Nephron progenitor cell (in vitro differentiated cells): ENCODE measurements around the gene ZDHHC8.

ENCODE experiments used
- DNase-seq: peaks from one replicate; pipeline ENCODE4 v3.0.0; 2021
- H3K27ac Mint-ChIP-seq: 2 replicates; pipeline ENCODE4 v1.8.0; 2021; ENCODE audit warnings: mild to moderate bottlenecking, moderate library complexity, mixed read lengths
- H3K27me3 Mint-ChIP-seq: 2 replicates; pipeline ENCODE4 v1.8.0; 2021; ENCODE audit warnings: mild to moderate bottlenecking, low read depth, mixed read lengths; ENCODE audit not compliant: poor library complexity
- H3K36me3 Mint-ChIP-seq: 2 replicates; pipeline ENCODE4 v1.8.0; 2021; ENCODE audit warnings: low read depth, mixed read lengths
- H3K4me1 Mint-ChIP-seq: 2 replicates; pipeline ENCODE4 v1.8.0; 2021; ENCODE audit warnings: mixed read lengths
- H3K4me3 Mint-ChIP-seq: 2 replicates; pipeline ENCODE4 v1.8.0; 2021; ENCODE audit warnings: mild to moderate bottlenecking, moderate library complexity, mixed read lengths
- H3K9me3 Mint-ChIP-seq: 2 replicates; pipeline ENCODE4 v1.8.0; 2021; ENCODE audit warnings: mild to moderate bottlenecking, moderate library complexity, mixed read lengths
- CTCF ChIP-seq: fragments of 200-600 bp; sonication (generic); IDR thresholded peaks from 2 replicates; pipeline ENCODE4 v1.5.0; 2021; ENCODE audit warnings: antibody characterized with exemption

The ZDHHC8 gene

GRCh38 chr22:20089226-20089976 lies 42.2 kb upstream of the ZDHHC8 start:
- H3K4me1 Mint-ChIP-seq, result peaks cover 14% of the 10 kb centered on the region
- peaks cover 88% of the 10 kb centered on the region for H3K36me3 Mint-ChIP-seq

GRCh38 chr22:20089977-20090729 lies 41.5 kb upstream of the ZDHHC8 start:
- Mint-ChIP-seq H3K27ac (peak overlapping the region; percentile 66), H3K9me3 (no peaks in the 10 kb centered on the region), H3K4me3 (no peak overlapping the region), H3K27me3 (no peaks in the 10 kb centered on the region), H3K36me3 (peaks cover 94% of the 10 kb centered on the region), H3K4me1 (peaks cover 6% of the 10 kb centered on the region)
- no peak for DNase-seq
- TF ChIP-seq CTCF, result no peak

More at GRCh38 chr22:20089226-20089976, 42.2 kb upstream of the ZDHHC8 start:
- Mint-ChIP-seq H3K9me3 (no peaks in the 10 kb centered on the region), H3K27me3 (no peaks in the 10 kb centered on the region), H3K27ac (peak overlapping the region; percentile 32), H3K4me3 (no peak overlapping the region)
- TF ChIP-seq CTCF, result no peak
- DNase-seq, result no peak

GRCh38 chr22:20090730-20091240 lies 40.8 kb upstream of the ZDHHC8 start:
- H3K9me3 Mint-ChIP-seq, result no peaks in the 10 kb centered on the region
- H3K4me1 Mint-ChIP-seq, result no peaks in the 10 kb centered on the region
- TF ChIP-seq CTCF, result no peak
- H3K36me3 Mint-ChIP-seq, result peaks cover 95% of the 10 kb centered on the region
- H3K27ac Mint-ChIP-seq, result no peak overlapping the region
- DNase-seq, result no peak
- H3K4me3 Mint-ChIP-seq, result no peak overlapping the region
- no peaks in the 10 kb centered on the region for H3K27me3 Mint-ChIP-seq

- TF ChIP-seq CTCF, result no peak
- Mint-ChIP-seq H3K36me3 (peaks cover 96% of the 10 kb centered on the region), H3K9me3 (peaks cover under 1% of the 10 kb centered on the region), H3K27ac (peak overlapping the region; percentile 85), H3K4me3 (no peak overlapping the region), H3K27me3 (peaks cover under 1% of the 10 kb centered on the region), H3K4me1 (no peaks in the 10 kb centered on the region)
- no peak for DNase-seq
Observed at GRCh38 chr22:20091690-20092476, 39.7 kb upstream of the ZDHHC8 start.

GRCh38 chr22:20092477-20092854 lies 39.1 kb upstream of the ZDHHC8 start:
- no peak for TF ChIP-seq CTCF
- Mint-ChIP-seq H3K4me1 (no peaks in the 10 kb centered on the region), H3K27me3 (peaks cover 4% of the 10 kb centered on the region), H3K4me3 (no peak overlapping the region), H3K9me3 (peaks cover 4% of the 10 kb centered on the region), H3K36me3 (peaks cover 96% of the 10 kb centered on the region), H3K27ac (no peak overlapping the region)
- DNase-seq, result no peak
